Gastroesophageal sphincter (tissue), 3 donors: ENCODE results near the gene RERE.

Experiments
- CTCF ChIP-seq, 4 experiments: fragments of 200-600 bp in 2 of 4; fragments of 450-650 bp in 2 of 4; sonication (generic) in 1 of 4; IDR thresholded peaks; one replicate each; pipeline ENCODE4 v1.5.1; 2017 to 2019; ENCODE audit warnings: antibody characterized with exemption in 4 of 4, mild to moderate bottlenecking in 2 of 4, moderate library complexity in 2 of 4
- EP300 ChIP-seq: sonication (generic); formaldehyde crosslinking; IDR thresholded peaks from one replicate; pipeline ENCODE4 v1.6.1; 2017; ENCODE audit warnings: antibody characterized with exemption, mild to moderate bottlenecking
- POLR2A ChIP-seq, 2 donors: fragments of 450-650 bp; IDR thresholded peaks; one replicate each; pipeline ENCODE4 v1.6.1; 2017; ENCODE audit warnings: antibody characterized with exemption in 2 of 2, mild to moderate bottlenecking in 2 of 2, moderate library complexity in 1 of 2
- POLR2AphosphoS5 ChIP-seq: sonication (generic); formaldehyde crosslinking; IDR thresholded peaks from one replicate; pipeline ENCODE4 v1.6.1; 2017; ENCODE audit warnings: antibody characterized with exemption

DNA sequence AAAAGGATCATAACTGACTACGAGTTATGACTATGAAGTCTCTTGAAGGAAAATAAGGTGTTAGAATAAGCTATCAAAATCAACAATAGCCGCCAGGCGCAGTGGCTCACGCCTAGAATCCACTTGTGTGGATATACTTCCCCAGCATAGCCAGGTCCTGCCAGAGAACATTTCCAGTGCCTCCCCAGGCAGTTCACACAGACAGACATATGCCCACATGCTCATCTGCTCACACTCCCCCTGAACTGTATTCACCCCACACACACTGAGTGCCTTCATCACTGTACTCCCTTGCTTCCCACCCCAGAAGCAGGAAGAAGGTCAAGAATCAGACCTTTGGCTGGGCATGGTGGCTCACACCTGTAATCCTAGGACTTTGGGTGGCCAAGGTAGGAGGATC, 6.5 kb downstream of the RERE start:
- TF ChIP-seq CTCF (IDR thresholded peaks at IDR 0.05) (no peak), EP300 (no peak), POLR2AphosphoS5 (no peak), POLR2A (IDR thresholded peaks at IDR 0.05) (no peak)
